K562 (cell line): ENCODE data around the gene SYNGR1. TPM values are rescaled to one million over a fixed set of nuclear protein-coding genes. Genes with fewer than 3 reads are reported as not detected.

ENCODE experiments used
- ADNP ChIP-seq: fragments of 200-800 bp; sonication (Bioruptor generic); IDR thresholded peaks from 2 replicates; pipeline ENCODE4 v1.6.1; 2016; ENCODE audit warnings: missing genetic modification characterization, missing compliant biosample characterization
- ARID2 ChIP-seq: fragments of 450-650 bp; IDR thresholded peaks from 2 replicates; pipeline ENCODE4 v1.6.1; 2017; ENCODE audit warnings: antibody characterized with exemption, mild to moderate bottlenecking
- ETV5 ChIP-seq: sonication (generic); formaldehyde crosslinking; IDR thresholded peaks from 2 replicates; pipeline ENCODE4 v1.4.0; 2020; ENCODE audit warnings: low read depth, mild to moderate bottlenecking, missing genetic modification reagents
- GATAD2B ChIP-seq: fragments of 450-650 bp; IDR thresholded peaks from 2 replicates; pipeline ENCODE4 v1.6.1; 2017; ENCODE audit warnings: mild to moderate bottlenecking, borderline replicate concordance
- KLF16 ChIP-seq: IDR thresholded peaks from 2 replicates; pipeline ENCODE4 v1.6.1; 2016; ENCODE audit warnings: antibody characterized with exemption
- MAZ ChIP-seq, 2 experiments: fragments of 450-650 bp in 1 of 2; sonication (generic) in 1 of 2; formaldehyde crosslinking; IDR thresholded peaks in 1 of 2; conservative IDR thresholded peaks in 1 of 2; 2 replicates each; pipeline versions ENCODE4 v1.4.0 to v1.5.0; 2020; ENCODE audit warnings: mild to moderate bottlenecking in 1 of 2, missing genetic modification reagents in 1 of 2
- RAD21 ChIP-seq, 2 experiments: fragments of 250-450 bp in 1 of 2; fragments of 450-650 bp in 1 of 2; sonication (Bioruptor Pico) in 1 of 2; formaldehyde crosslinking in 1 of 2; IDR thresholded peaks in 1 of 2; conservative IDR thresholded peaks in 1 of 2; 2 replicates each; pipeline versions ENCODE4 v1.4.0 to v1.8.0; 2020 to 2022; ENCODE audit warnings: mild to moderate bottlenecking in 2 of 2, moderate library complexity in 1 of 2
- SETDB1 ChIP-seq: IDR thresholded peaks from one replicate; pipeline ENCODE4 v1.6.1; 2012; ENCODE audit warnings: low read length, control low read depth, inconsistent platforms
- SFPQ ChIP-seq: fragments of 200-400 bp; formaldehyde crosslinking; IDR thresholded peaks from 2 replicates; pipeline ENCODE4 v1.6.1; 2017; ENCODE audit warnings: mild to moderate bottlenecking, low read depth, low read length, moderate library complexity
- TCFL5 ChIP-seq: fragments of 250-450 bp; sonication (Bioruptor Pico); conservative IDR thresholded peaks from 2 replicates; pipeline ENCODE4 v1.6.1; 2021; ENCODE audit warnings: mild to moderate bottlenecking, moderate library complexity, matching md5 sums
- ZFP1 ChIP-seq: fragments of 450-650 bp; formaldehyde crosslinking; IDR thresholded peaks from 2 replicates; pipeline ENCODE4 v1.4.0; 2020; ENCODE audit warnings: mild to moderate bottlenecking, mixed read lengths
- ZNF644 ChIP-seq: fragments of 200-800 bp; sonication (Bioruptor generic); IDR thresholded peaks from 2 replicates; pipeline ENCODE4 v1.6.1; 2016; ENCODE audit warnings: low read depth, missing genetic modification characterization, missing compliant biosample characterization
- polyA plus RNA-seq, 8 experiments: library from polyadenylated mRNA; depleted of rRNA in 4 of 8; stranded (reverse) in 5 of 8; unstranded in 3 of 8; fragments of >200 nt; fragmentation: Nextera tagmentation in 2 of 8; fragmentation: Illumina TruSeq in 1 of 8; extraction: Ambion mirVana in 2 of 8; extraction: Trizol in 1 of 8; gene quantifications; 2 replicates each; pipeline versions ENCODE4 v1.2.1 to v1.2.3, GENCODE V29; 2011 to 2014; ENCODE audit warnings: inconsistent platforms in 1 of 8, missing spikeins in 1 of 8
- total RNA-seq, 7 experiments: library from RNA; depleted of rRNA in 6 of 7; stranded (reverse); fragments of >200 nt in 6 of 7; fragmentation: Illumina TruSeq in 2 of 7; extraction: Trizol in 2 of 7; gene quantifications; 2 replicates each; pipeline versions ENCODE4 v1.2.1 to v1.2.3, GENCODE V29; 2011 to 2021; ENCODE audit warnings: low replicate concordance in 1 of 7
- TF ChIP-seq, protein P1 (sequence below), 2 experiments: fragments of 450-650 bp; IDR thresholded peaks; 2 replicates each; pipeline ENCODE4 v1.6.1; 2016; ENCODE audit warnings: mild to moderate bottlenecking in 2 of 2, borderline replicate concordance in 1 of 2, low read depth in 1 of 2, moderate library complexity in 1 of 2

SYNGR1 gene
- total and polyA plus RNA-seq, 9 of the 15 experiments (the other 6 are each of a cell fraction or from before 2014, with no cell fraction given): 1.8 to 15.9 (median 5.5) TPM

DNA sequence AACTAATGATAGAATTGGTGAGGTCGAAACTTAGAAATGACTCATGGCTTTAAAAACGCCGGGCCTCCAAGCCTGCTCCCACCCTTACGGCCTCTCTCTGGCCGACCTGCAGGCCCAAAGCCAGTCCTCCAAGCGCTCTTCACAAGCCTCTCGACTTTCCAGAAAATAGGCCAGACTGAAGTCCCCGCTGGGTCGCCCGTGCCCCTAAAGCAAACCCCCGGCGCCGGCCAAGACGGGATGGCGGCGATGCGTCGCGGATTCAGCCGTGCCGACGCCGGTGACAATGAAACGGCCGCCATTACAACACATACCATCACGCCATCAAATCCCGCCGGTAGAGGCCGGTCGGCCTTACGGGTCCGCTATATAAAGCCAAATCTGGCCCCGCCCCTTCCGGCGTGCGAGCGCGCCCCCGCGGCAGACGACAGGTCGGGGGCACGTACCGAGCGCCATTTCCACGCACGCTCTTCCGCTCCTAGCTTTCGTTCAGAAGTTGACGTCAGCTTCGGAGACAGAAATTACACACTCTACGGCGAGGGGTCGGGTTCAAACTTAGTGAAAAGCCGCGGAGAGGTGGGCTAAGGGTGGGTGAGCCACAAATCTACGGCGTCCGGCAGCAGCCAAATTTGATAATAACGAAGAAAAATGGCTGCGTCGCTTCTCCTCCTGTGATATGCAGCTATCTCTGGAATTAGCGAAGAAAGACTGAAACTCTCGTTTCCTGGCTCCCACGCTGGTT, 30.3 kb upstream of the SYNGR1 start, which contains the start of gene RPL3 (continued):
- TF ChIP-seq, protein P1, sequence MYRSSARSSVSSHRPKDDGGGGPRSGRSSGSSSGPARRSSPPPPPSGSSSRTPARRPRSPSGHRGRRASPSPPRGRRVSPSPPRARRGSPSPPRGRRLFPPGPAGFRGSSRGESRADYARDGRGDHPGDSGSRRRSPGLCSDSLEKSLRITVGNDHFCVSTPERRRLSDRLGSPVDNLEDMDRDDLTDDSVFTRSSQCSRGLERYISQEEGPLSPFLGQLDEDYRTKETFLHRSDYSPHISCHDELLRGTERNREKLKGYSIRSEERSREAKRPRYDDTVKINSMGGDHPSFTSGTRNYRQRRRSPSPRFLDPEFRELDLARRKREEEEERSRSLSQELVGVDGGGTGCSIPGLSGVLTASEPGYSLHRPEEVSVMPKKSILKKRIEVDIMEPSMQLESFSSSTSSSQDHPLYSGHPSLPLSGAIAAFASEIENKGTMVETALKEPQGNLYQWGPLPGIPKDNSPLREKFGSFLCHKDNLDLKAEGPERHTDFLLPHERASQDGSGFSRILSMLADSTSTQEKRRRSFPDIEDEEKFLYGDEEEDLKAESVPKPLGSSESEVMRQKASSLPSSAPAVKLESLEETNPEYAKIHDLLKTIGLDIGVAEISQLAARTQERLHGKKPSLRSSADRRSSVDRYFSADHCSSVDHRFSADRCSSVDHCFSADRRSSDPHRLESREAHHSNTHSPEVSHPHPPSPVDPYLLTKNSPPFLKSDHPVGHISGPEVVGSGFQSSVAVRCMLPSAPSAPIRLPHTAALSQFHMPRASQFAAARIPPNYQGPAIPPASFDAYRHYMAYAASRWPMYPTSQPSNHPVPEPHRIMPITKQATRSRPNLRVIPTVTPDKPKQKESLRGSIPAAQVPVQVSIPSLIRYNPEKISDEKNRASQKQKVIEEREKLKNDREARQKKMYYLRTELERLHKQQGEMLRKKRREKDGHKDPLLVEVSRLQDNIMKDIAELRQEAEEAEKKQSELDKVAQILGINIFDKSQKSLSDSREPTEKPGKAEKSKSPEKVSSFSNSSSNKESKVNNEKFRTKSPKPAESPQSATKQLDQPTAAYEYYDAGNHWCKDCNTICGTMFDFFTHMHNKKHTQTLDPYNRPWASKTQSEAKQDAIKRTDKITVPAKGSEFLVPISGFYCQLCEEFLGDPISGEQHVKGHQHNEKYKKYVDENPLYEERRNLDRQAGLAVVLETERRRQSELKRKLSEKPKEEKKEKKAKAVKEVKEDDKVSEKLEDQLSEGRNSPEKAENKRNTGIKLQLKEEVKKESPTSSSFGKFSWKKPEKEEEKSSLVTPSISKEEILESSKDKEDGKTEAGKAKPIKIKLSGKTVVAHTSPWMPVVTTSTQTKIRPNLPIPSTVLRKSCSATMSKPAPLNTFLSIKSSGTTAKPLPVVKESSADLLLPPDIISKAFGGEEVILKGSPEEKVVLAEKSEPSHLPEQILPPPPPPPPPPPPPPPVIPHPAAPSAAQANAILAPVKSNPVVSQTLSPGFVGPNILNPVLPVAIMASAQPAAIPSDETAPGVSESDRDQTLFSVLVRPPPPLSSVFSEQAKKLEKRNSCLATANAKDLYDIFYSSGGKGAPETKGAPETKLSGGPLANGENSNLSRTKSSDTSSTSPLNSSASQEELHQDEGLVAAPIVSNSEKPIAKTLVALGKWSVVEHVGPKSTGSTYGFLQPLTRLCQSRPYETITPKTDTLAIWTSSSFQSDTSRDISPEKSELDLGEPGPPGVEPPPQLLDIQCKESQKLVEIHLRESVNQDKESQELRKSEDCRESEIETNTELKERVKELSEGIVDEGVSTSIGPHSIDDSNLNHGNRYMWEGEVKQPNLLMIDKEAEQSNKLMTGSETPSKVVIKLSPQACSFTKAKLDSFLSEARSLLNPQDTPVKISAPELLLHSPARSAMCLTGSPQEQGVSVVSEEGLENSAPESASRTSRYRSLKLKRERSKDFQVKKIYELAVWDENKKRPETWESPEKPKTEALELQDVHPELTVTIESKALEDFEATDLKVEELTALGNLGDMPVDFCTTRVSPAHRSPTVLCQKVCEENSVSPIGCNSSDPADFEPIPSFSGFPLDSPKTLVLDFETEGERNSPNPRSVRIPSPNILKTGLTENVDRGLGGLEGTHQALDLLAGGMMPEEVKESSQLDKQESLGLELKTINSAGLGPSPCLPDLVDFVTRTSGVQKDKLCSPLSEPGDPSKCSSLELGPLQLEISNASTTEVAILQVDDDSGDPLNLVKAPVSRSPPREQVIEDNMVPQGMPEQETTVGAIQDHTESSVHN (IDR thresholded peaks at IDR 0.05; ENCODE audit: borderline replicate concordance in 1 of 2, low read depth in 1 of 2): peak in 1 of 2 experiments; percentile 93; a peak in 2 of 4 replicates
- TF ChIP-seq SETDB1 (no peak), ETV5 (CRISPR knock-in tag) (peak; percentile 66), KLF16 (peak; percentile 84), RAD21 (CRISPR knock-in tag; conservative IDR thresholded peaks at IDR 0.05 in 1 of 2, IDR thresholded peaks at IDR 0.05 in 1 of 2) (no peak), ZNF644 (tag) (no peak), TCFL5 (CRISPR knock-in tag) (no peak), ARID2 (0 out of 2 replicates have a peak, but pooled peaks have one; percentile 29), GATAD2B (peak; percentile 29; the same call in 1 of the 2 replicates), ADNP (tag) (no peak), SFPQ (no peak), MAZ (CRISPR knock-in tag; conservative IDR thresholded peaks at IDR 0.05 in 1 of 2, IDR thresholded peaks at IDR 0.05 in 1 of 2) (peak in 1 of 2 experiments; percentile 80; a peak in 2 of 4 replicates), ZFP1 (CRISPR knock-in tag) (0 out of 2 replicates have a peak, but pooled peaks have one; percentile 32)
